ENCODE data around the gene LRRN2.

LRRN2 gene

GRCh38 chr1:204592246-204592948 lies 93.1 kb downstream of the LRRN2 start:
- no peak for DNase-seq

GRCh38 chr1:204591473-204592090 lies 94.0 kb downstream of the LRRN2 start:
- DNase-seq = no peak

GRCh38 chr1:204589409-204590038 lies 96.0 kb downstream of the LRRN2 start:
- no peak for DNase-seq

- no peak for DNase-seq
Observed at GRCh38 chr1:204588826-204589225, 96.7 kb downstream of the LRRN2 start.

- DNase-seq = no peak
Observed at GRCh38 chr1:204587621-204588020, 97.9 kb downstream of the LRRN2 start.

GRCh38 chr1:204584699-204585372 lies 100.7 kb downstream of the LRRN2 start:
- DNase-seq = no peak

GRCh38 chr1:204583909-204584632 lies 101.5 kb downstream of the LRRN2 start:
- no peak for DNase-seq

- DNase-seq = no peak
Observed at GRCh38 chr1:204581759-204582158, 103.8 kb downstream of the LRRN2 start.

- DNase-seq = no peak
Observed at GRCh38 chr1:204580862-204581261, 104.7 kb downstream of the LRRN2 start.

GRCh38 chr1:204579681-204580080 lies 105.9 kb downstream of the LRRN2 start:
- DNase-seq = no peak

GRCh38 chr1:204578867-204579664 lies 106.5 kb downstream of the LRRN2 start:
- no peak for DNase-seq

GRCh38 chr1:204577794-204578478 lies 107.6 kb downstream of the LRRN2 start:
- no peak for DNase-seq

- DNase-seq = no peak
Observed at GRCh38 chr1:204576422-204576821, 109.1 kb downstream of the LRRN2 start.

GRCh38 chr1:204575221-204576190 lies 110.0 kb downstream of the LRRN2 start:
- DNase-seq = no peak

- DNase-seq = no peak
Observed at GRCh38 chr1:204574865-204575163, 110.7 kb downstream of the LRRN2 start.

- no peak for DNase-seq
Observed at GRCh38 chr1:204574016-204574864, 111.3 kb downstream of the LRRN2 start.

GRCh38 chr1:204572923-204573922 lies 112.3 kb downstream of the LRRN2 start:
- no peak for DNase-seq

GRCh38 chr1:204571631-204572030 lies 113.9 kb downstream of the LRRN2 start:
- DNase-seq = no peak

Measured in NK-92 treated with Interleukin-12 subunit alpha and Interleukin-12 subunit beta, amount 100 ng/mL, for 24 hours (cell line).